Peyer's patch (tissue), 4 donors: Measurements from ENCODE around the gene LYZL1. TPM values are rescaled to one million over a fixed set of nuclear protein-coding genes. Genes with fewer than 3 reads are reported as not detected.
"Not testable (repeated sequence)": the region's sequence is repeated elsewhere in the genome, so short reads cannot be mapped to it uniquely, and the experiment has no call there.

Experiments used
- DNase-seq, 3 donors: peaks; one replicate each; pipeline ENCODE4 v3.0.0-alpha.2; 2017 to 2019
- H3K27ac ChIP-seq, 4 donors: fragments of 200-600 bp; sonication (generic); one replicate each; pipeline ENCODE4 v1.5.1; 2016 to 2019
- H3K27me3 ChIP-seq, 2 donors: fragments of 200-600 bp; sonication (generic); one replicate each; pipeline ENCODE4 v1.5.1; 2019
- H3K36me3 ChIP-seq, 3 donors: fragments of 200-600 bp; sonication (generic); one replicate each; pipeline ENCODE4 v1.5.1; 2016 to 2019
- H3K4me1 ChIP-seq, 4 donors: fragments of 200-600 bp; sonication (generic); one replicate each; pipeline ENCODE4 v1.5.1; 2016 to 2019
- H3K4me3 ChIP-seq, 4 donors: fragments of 200-600 bp; sonication (generic); 1 replicate in 3 of 4; 2 replicates in 1 of 4; pipeline ENCODE4 v1.5.1; 2016 to 2019; ENCODE audit warnings: mild to moderate bottlenecking in 1 of 4
- H3K9me3 ChIP-seq, 4 donors: fragments of 200-600 bp; sonication (generic); one replicate each; pipeline ENCODE4 v1.5.1; 2016 to 2019; ENCODE audit warnings: mild to moderate bottlenecking in 1 of 4
- POLR2A ChIP-seq, 2 donors: fragments of 450-650 bp; IDR thresholded peaks; one replicate each; pipeline ENCODE4 v1.5.1; 2017; ENCODE audit warnings: antibody characterized with exemption in 2 of 2, mild to moderate bottlenecking in 2 of 2, moderate library complexity in 2 of 2
- total RNA-seq, 4 donors: library from RNA; depleted of rRNA; stranded (reverse); fragments of >200 nt; gene quantifications; one replicate each; pipeline ENCODE4 v1.1.0, GENCODE V29; 2016
- TF ChIP-seq, protein P1 (sequence below), 6 experiments: fragments of 450-650 bp in 4 of 6; fragments of 200-600 bp in 2 of 6; sonication (generic) in 1 of 6; IDR thresholded peaks; one replicate each; pipeline ENCODE4 v1.5.1; 2017 to 2019; ENCODE audit warnings: antibody characterized with exemption in 6 of 6, mild to moderate bottlenecking in 3 of 6, moderate library complexity in 1 of 6

Gene LYZL1
- total RNA-seq, 4 donors from 2014 or later, result not detected

DNA sequence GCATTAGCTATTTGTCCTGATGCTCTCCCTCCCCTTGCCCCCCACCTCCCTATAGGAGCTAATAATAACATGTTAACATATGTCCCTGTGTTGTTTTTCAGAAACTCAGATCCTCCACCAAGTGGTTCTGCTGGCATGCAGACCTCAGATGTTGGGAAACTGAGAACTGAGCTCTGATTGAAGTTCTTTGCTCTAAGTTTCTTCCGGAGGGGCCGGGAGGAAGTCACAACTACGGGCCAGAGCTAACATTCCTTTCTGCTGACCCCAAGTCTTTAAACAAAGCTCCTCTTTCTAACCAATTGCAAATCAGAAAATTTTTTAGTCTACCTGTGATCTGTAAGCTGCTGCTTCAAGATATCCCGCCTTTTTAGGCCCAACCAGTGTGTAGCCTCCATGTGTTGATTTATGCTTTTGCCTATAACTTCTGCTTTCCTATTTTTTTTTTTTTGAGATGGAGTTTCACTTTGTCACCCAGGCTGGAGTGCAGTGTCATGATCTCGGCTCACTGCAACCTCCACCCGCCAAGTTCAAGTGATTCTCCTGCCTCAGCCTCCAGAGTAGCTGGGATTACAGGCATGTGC lies 66.6 kb downstream of the LYZL1 start:
- DNase-seq, result no peak
- H3K4me1 ChIP-seq, result no peaks in the 10 kb centered on the region
- H3K27me3 ChIP-seq, result no peaks in the 10 kb centered on the region
- H3K27ac ChIP-seq, result no peak overlapping the region
- no peak for TF ChIP-seq POLR2A (IDR thresholded peaks at IDR 0.05)
- TF ChIP-seq, protein P1, sequence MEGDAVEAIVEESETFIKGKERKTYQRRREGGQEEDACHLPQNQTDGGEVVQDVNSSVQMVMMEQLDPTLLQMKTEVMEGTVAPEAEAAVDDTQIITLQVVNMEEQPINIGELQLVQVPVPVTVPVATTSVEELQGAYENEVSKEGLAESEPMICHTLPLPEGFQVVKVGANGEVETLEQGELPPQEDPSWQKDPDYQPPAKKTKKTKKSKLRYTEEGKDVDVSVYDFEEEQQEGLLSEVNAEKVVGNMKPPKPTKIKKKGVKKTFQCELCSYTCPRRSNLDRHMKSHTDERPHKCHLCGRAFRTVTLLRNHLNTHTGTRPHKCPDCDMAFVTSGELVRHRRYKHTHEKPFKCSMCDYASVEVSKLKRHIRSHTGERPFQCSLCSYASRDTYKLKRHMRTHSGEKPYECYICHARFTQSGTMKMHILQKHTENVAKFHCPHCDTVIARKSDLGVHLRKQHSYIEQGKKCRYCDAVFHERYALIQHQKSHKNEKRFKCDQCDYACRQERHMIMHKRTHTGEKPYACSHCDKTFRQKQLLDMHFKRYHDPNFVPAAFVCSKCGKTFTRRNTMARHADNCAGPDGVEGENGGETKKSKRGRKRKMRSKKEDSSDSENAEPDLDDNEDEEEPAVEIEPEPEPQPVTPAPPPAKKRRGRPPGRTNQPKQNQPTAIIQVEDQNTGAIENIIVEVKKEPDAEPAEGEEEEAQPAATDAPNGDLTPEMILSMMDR (IDR thresholded peaks at IDR 0.05), result no peak
- H3K36me3 ChIP-seq, result no peaks in the 10 kb centered on the region
- H3K9me3 ChIP-seq, result no peaks in the 10 kb centered on the region
- H3K4me3 ChIP-seq, result no peak overlapping the region

DNA sequence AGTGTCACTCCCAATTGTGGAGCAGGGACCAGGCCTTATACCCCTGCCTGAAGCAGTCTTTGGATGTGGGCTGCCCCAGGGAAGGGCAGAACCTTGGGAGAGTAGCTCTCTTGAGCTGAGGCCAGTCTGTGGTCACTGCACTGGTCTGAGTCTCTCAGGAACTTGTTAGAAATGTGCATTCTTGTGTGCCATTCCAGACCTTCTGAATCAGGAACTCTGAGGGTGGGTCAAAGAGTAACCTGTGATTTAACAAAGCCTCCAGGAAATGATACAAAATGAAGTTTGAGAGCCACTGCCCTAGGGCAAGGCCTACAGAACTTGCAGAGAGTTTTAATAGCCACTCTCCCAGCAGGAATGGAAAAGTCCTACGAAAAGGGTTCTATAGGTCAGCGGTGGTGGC lies 68.1 kb downstream of the LYZL1 start:
- no peak for TF ChIP-seq POLR2A (IDR thresholded peaks at IDR 0.05)
- TF ChIP-seq, protein P1 (IDR thresholded peaks at IDR 0.05), result no peak
- Histone ChIP-seq H3K9me3 (no peaks in the 10 kb centered on the region), H3K36me3 (no peaks in the 10 kb centered on the region), H3K27me3 (no peaks in the 10 kb centered on the region), H3K4me1 (no peaks in the 10 kb centered on the region), H3K4me3 (no peak overlapping the region), H3K27ac (no peak overlapping the region)
- no peak for DNase-seq

DNA sequence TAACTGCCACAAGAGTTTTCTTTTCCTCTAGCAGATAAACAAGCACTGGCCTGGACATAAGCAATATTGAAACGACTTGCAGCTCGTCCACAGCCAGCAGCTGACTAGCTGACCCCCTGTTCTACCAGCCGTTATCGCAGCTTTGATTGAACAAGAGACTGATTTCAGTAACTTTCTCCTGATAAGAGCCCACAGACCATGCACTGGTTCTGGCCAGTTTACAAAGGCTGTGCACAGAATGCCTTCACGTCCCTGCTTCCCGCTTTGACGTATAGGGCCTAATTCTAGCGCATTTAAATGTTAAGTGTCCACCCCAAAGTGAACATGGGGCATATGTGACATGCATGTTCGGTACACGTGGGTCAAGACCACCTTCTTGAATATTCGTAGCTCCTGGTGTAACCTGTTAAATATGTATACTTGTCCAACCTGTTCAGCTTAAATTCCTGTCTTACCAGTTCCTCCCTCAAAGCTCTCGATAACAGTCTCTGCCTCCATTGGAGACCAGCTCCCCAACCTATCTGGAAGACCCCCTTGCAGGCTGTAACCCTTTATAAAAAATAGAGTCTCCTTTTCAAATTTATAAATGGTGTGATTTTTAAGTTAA lies 69.2 kb downstream of the LYZL1 start:
- Histone ChIP-seq H3K27ac (no peak overlapping the region), H3K4me1 (no peaks in the 10 kb centered on the region), H3K4me3 (no peak overlapping the region), H3K27me3 (no peaks in the 10 kb centered on the region), H3K9me3 (no peaks in the 10 kb centered on the region), H3K36me3 (no peaks in the 10 kb centered on the region)
- no peak for DNase-seq
- TF ChIP-seq, protein P1 (IDR thresholded peaks at IDR 0.05), result no peak
- no peak for TF ChIP-seq POLR2A (IDR thresholded peaks at IDR 0.05)

DNA sequence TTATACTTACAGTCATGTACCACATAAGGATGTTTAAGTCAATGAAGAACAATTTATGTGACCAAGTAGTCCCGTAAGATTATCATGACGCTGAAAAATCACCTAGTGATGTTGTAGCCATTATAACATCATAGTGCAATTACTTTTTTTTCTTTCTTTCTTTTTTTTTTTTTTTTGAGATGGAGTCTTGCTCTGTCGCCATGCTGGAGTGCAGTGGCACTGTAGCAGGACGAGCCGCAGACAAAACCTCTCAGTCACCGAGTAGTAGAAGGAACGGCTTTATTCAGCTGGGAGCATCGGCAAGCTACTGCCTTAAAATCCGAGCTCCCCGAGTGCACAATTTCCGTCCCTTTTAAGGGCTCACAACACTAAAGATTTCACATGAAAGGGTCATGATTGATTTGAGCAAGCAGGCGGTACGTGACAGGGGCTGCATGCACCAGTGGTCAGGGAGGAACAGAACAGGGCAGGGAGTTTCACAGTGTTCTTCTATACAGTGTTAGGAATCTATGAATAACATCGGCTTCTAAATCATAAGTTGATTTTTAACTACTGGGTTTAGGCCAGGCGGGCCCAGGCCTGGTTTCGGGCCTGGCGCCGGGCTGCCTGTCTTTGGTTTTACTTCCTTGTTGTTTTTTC lies 71.5 kb downstream of the LYZL1 start:
- H3K36me3 ChIP-seq, H3K27me3 ChIP-seq, DNase-seq, H3K4me3 ChIP-seq, H3K9me3 ChIP-seq, H3K27ac ChIP-seq, H3K4me1 ChIP-seq: not testable (repeated sequence)
